ENCODE data around the gene PLBD1.

GRCh38 chr12:14547571-14547970, 20.1 kb downstream of the PLBD1 start:
- TF ChIP-seq CTCF (conservative IDR thresholded peaks at IDR 0.05; ENCODE audit: low read depth, low read length) (no peak), EZH2 (IDR thresholded peaks at IDR 0.05; ENCODE audit: borderline replicate concordance, low read depth, low read length, poor library complexity, severe bottlenecking) (no peak)

Data from A673 (cell line).